ENCODE measurements around the gene SCIMP.
"Not testable (repeated sequence)": the region's sequence is repeated elsewhere in the genome, so short reads cannot be mapped to it uniquely, and the experiment has no call there.

SCIMP gene

DNA sequence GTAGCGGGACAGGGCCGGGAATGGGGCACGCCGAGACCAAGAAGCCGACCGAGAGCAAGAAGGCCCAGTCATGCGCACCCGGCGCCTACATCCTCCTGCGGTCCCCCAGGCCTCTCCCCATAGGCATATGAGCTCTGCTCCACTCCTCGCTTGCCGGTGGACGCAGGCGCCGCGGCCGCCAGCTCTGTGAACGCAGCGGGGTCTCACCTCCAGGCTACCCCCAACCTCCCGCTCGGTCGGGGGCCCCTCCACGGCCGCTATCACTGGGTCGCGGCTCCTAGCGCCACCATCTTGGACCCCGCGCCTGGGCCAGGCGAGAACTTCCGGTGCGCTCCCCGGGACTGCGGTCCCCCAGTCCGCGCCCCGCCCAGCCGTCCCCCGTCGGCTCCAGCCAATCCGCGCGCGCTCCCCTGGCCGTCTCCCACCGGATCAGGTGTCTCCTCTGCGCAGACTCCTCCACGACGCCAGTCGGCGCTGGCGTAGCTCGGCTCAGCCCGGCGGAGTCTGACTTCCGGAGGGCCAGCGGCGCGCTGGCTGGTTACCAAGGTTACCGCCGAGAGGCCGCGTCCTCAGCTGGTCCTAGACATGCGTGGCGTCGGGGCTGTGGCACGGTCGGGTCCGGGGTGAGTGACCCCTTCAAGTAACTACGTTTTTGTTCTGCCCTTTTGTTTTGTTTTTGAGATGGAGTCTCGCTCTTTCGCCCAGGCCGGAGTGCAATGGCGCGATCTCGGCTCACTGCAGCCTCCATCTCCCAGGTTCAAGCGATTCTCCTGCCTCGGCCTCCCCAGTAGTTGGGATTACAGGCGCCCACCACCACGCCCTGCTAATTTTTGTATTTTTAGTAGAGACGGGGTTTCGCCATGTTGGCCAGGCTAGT lies 42.9 kb downstream of the SCIMP start, which contains the start of gene ZNF594:
TSS of gene ZNF594 (minus strand) at position 328 of the 877 bp plus-strand sequence. CDS start 7,612 bp downstream, outside the sequence.
- TF ChIP-seq CTCF (conservative IDR thresholded peaks at IDR 0.05; ENCODE audit: low read depth), result peak; percentile 94
- H3K27ac ChIP-seq, result peak within 1 kb of the TSS; percentile 78
- DNase-seq (ENCODE audit: low spot score), result peak; percentile 97
- ChIA-PET CTCF (interaction anchor here (0.5 to 1.1 kb wide), 14 partner anchors 12 to 1998 kb away, joined by 3 to 7 read pairs (median 3); no protein-coding TSS in a partner anchor), POLR2A (ENCODE audit: low non-redundant PET) (interaction anchor here (0.6 kb wide), 1 partner anchor 121 kb away, joined by 3 read pairs; no protein-coding TSS in a partner anchor)

DNA sequence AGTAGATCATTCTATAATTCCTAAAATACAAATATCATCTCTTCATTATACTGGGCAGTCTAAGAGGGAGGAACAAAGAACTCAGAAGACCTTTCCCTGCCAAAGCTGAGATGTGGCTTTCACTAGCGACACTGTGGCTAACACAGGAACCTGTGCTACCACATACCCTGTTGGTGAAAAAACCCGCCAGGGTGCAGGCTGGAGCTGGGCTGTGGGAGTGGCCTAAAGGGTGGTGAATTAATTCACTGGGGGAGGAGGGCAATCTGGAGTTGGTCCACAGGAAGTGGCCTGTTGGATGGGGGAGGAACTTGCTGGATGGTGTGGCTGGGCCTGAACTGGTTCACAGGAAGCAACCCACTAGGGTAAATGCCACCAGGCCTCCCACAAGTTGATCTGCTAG lies 50.4 kb downstream of the SCIMP start:
- ChIA-PET CTCF (no interaction called here), POLR2A (ENCODE audit: low non-redundant PET) (no interaction called here)
- no peak for DNase-seq (ENCODE audit: low spot score)
- H3K27ac ChIP-seq, result no peak overlapping the region
- TF ChIP-seq CTCF (conservative IDR thresholded peaks at IDR 0.05; ENCODE audit: low read depth), result no peak

DNA sequence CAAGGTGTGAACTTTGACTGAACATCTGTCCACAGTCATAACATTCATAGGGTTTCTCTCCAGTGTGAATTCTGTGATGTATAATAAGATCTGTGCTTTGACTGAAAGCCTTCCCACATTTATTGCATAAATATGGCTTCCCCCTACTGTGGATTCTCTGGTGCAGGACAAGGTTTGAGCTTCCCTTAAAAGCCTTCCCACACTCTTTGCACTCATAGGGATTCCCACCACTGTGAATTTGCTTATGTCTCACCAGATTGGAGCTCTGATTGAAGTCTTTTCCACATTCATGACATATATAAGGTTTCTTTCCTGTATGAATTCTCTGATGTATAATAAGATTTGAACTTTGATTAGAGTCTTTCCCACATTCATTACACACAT lies 51.3 kb downstream of the SCIMP start:
- no peak for TF ChIP-seq CTCF (conservative IDR thresholded peaks at IDR 0.05; ENCODE audit: low read depth)

GRCh38 chr17:5182597-5183409 lies 51.9 kb downstream of the SCIMP start:
- H3K27ac ChIP-seq, result no peak overlapping the region
- TF ChIP-seq CTCF (conservative IDR thresholded peaks at IDR 0.05; ENCODE audit: low read depth), result no peak
- CTCF ChIA-PET, result no interaction called here
- POLR2A ChIA-PET (ENCODE audit: low non-redundant PET), result no interaction called here
- no peak for DNase-seq (ENCODE audit: low spot score)

More for the DNA sequence above, 51.3 kb downstream of the SCIMP start:
- POLR2A ChIA-PET (ENCODE audit: low non-redundant PET), result no interaction called here
- CTCF ChIA-PET, result interaction anchor here (0.6 kb wide), 1 partner anchor 97 kb away, joined by 3 read pairs; no protein-coding TSS in a partner anchor
- H3K27ac ChIP-seq, result no peak overlapping the region
- DNase-seq (ENCODE audit: low spot score), result no peak

DNA sequence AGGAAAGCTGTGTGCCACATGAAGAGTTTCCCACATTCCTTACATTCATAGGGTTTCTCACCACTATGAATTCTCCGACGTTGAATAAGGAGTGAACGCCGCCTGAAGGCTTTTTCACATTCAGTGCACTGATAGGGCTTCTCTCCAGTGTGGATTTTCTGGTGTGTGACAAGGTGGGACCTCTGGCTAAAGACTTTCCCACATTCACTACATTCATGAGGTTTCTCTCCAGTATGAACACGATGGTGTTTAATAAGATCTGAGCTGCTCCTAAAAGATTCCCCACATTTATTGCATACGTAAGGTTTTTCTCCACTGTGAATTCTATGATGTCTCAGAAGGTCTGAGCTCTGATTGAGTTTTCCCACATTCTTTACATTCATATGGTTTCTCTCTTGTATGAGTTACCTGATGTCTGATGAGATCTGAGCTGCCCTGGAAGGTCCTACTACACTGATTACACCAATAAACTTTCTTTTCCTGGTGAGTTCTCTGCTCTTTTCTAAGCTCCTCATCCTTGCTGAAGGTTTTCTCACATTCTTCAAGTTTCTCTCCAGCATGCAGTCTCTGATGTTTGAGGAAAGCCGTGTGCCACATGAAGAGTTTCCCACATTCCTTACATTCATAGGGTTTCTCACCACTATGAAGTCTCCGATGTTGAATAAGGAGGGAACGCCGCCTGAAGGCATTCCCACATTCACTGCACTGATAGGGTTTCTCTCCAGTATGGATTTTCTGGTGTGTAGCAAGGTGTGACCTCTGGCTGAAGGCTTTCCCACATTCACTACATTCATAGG lies 53.0 kb downstream of the SCIMP start:
- DNase-seq (ENCODE audit: low spot score), result no peak
- CTCF ChIA-PET, result no interaction called here
- POLR2A ChIA-PET (ENCODE audit: low non-redundant PET), result no interaction called here
- no peak for TF ChIP-seq CTCF (conservative IDR thresholded peaks at IDR 0.05; ENCODE audit: low read depth)
- no peak overlapping the region for H3K27ac ChIP-seq

DNA sequence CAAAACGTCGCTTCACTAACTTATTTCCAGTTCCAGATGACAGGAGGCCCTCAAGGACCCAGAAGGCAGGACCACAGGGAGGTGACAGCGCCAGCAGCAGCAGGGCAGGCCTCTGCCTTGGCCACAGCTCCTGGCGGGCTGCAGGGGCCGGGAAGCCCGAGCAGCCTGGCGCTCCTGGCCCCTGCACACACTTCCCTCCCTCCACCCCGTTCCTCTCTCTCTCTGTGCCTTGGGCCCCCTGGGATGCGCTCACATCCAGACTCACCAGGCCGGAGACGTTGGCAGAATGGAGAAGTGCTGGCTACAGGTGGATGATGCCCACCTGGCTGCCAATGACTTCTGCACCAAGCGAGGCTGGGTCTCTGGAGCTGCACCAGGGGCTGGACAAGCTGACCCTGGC lies 55.7 kb downstream of the SCIMP start:
- ChIA-PET CTCF (no interaction called here), POLR2A (ENCODE audit: low non-redundant PET) (no interaction called here)
- H3K27ac ChIP-seq, result no peak overlapping the region
- TF ChIP-seq CTCF (conservative IDR thresholded peaks at IDR 0.05; ENCODE audit: low read depth), result no peak
- DNase-seq (ENCODE audit: low spot score), result no peak

- POLR2A ChIA-PET (ENCODE audit: low non-redundant PET); DNase-seq (ENCODE audit: low spot score); H3K27ac ChIP-seq; CTCF ChIA-PET: not testable (repeated sequence)
Measured at GRCh38 chr17:5175027-5175426, 59.6 kb downstream of the SCIMP start.

GRCh38 chr17:5165791-5166564 lies 68.7 kb downstream of the SCIMP start:
- H3K27ac ChIP-seq; DNase-seq (ENCODE audit: low spot score); POLR2A ChIA-PET (ENCODE audit: low non-redundant PET); CTCF ChIA-PET: not testable (repeated sequence)
